HEK293 (cell line): Measurements from ENCODE around the gene SCN1A.
A peak's percentile ranks its signal among the peaks of the same experiment; 100 is the strongest.

ENCODE experiments used
- CTCF ChIA-PET: fragments of 350-600 bp; formaldehyde crosslinking; extraction: SDS; loops from one replicate; lab custom pipeline; 2021; ENCODE audit warnings: antibody characterized with exemption; lab: Yijun Ruan, JAX
- POLR2A ChIA-PET: fragments of 300-600 bp; formaldehyde crosslinking; extraction: SDS; loops from one replicate; lab custom pipeline; 2020; ENCODE audit warnings: antibody characterized with exemption, inconsistent platforms; lab: Yijun Ruan, JAX
- H3K27ac ChIP-seq: fragments of 200-500 bp; sonication (Bioruptor generic); 2 replicates; pipeline ENCODE4 v1.5.1; 2014; ENCODE audit warnings: low read depth, low read length, control low read depth, inconsistent platforms; ENCODE audit errors: extremely low read depth
- H3K36me3 ChIP-seq, 2 experiments: fragments of 200-500 bp in 1 of 2; sonication (Bioruptor generic) in 1 of 2; 1 replicate in 1 of 2; 2 replicates in 1 of 2; pipeline ENCODE4 v1.5.1; 2014 to 2017; ENCODE audit warnings: inconsistent platforms in 2 of 2, low read length in 2 of 2; ENCODE audit not compliant: control insufficient read depth in 2 of 2, insufficient read depth in 1 of 2
- H3K4me1 ChIP-seq: fragments of 200-500 bp; sonication (Bioruptor generic); 2 replicates; pipeline ENCODE4 v1.5.1; 2014; ENCODE audit warnings: mild to moderate bottlenecking, low read length, inconsistent platforms; ENCODE audit not compliant: control insufficient read depth, insufficient read depth
- H3K4me3 ChIP-seq: 2 replicates; pipeline ENCODE4 v1.5.1; 2011; ENCODE audit warnings: low read depth, mild to moderate bottlenecking, control low read depth, low read length, moderate library complexity
- H3K9me3 ChIP-seq: fragments of 200-500 bp; sonication (Bioruptor generic); 2 replicates; pipeline ENCODE4 v1.5.1; 2014; ENCODE audit warnings: low read depth, low read length, inconsistent platforms; ENCODE audit not compliant: control insufficient read depth, insufficient read depth
- HOXC10 ChIP-seq: sonication (generic); formaldehyde crosslinking; IDR thresholded peaks from 2 replicates; pipeline ENCODE4 v1.8.1; 2023; ENCODE audit warnings: mild to moderate bottlenecking, missing genetic modification reagents
- KLF8 ChIP-seq: fragments of 450-650 bp; formaldehyde crosslinking; IDR thresholded peaks from 2 replicates; pipeline ENCODE4 v1.5.1; 2016; ENCODE audit warnings: missing biosample characterization, missing genetic modification characterization
- OSR2 ChIP-seq: fragments of 450-650 bp; formaldehyde crosslinking; IDR thresholded peaks from 2 replicates; pipeline ENCODE4 v1.5.1; 2016; ENCODE audit warnings: missing biosample characterization, missing genetic modification characterization
- REST ChIP-seq: fragments of 450-650 bp; formaldehyde crosslinking; IDR thresholded peaks from 2 replicates; pipeline ENCODE4 v1.5.1; 2016; ENCODE audit warnings: missing biosample characterization, missing genetic modification characterization
- ZNF112 ChIP-seq: fragments of 450-650 bp; formaldehyde crosslinking; IDR thresholded peaks from 2 replicates; pipeline ENCODE4 v1.5.0; 2017; ENCODE audit warnings: missing biosample characterization, missing genetic modification characterization
- ZNF121 ChIP-seq: fragments of 450-650 bp; formaldehyde crosslinking; IDR thresholded peaks from 2 replicates; pipeline ENCODE4 v1.5.1; 2016; ENCODE audit warnings: missing biosample characterization, missing genetic modification characterization
- ZNF580 ChIP-seq: fragments of 450-650 bp; formaldehyde crosslinking; IDR thresholded peaks from 2 replicates; pipeline ENCODE4 v1.5.1; 2016; ENCODE audit warnings: missing biosample characterization, missing genetic modification characterization
- ZNF623 ChIP-seq: fragments of 450-650 bp; formaldehyde crosslinking; IDR thresholded peaks from 2 replicates; pipeline ENCODE4 v1.5.1; 2016; ENCODE audit warnings: missing biosample characterization, missing genetic modification characterization
- ZNF626 ChIP-seq: fragments of 450-650 bp; sonication (Bioruptor Pico); formaldehyde crosslinking; IDR thresholded peaks from 2 replicates; pipeline ENCODE4 v1.5.1; 2018; ENCODE audit warnings: missing biosample characterization, missing genetic modification characterization, inconsistent platforms
- ZNF670 ChIP-seq: fragments of 450-650 bp; formaldehyde crosslinking; IDR thresholded peaks from 2 replicates; pipeline ENCODE4 v1.5.1; 2016; ENCODE audit warnings: missing biosample characterization, missing genetic modification characterization, low read depth
- ZNF776 ChIP-seq: fragments of 450-650 bp; formaldehyde crosslinking; IDR thresholded peaks from 2 replicates; pipeline ENCODE4 v1.5.0; 2017; ENCODE audit warnings: missing biosample characterization, missing genetic modification characterization, borderline replicate concordance
- TF ChIP-seq, protein P1 (sequence below): fragments of 450-650 bp; formaldehyde crosslinking; IDR thresholded peaks from 2 replicates; pipeline ENCODE4 v1.5.1; 2016; ENCODE audit warnings: missing biosample characterization, missing genetic modification characterization

Gene SCN1A

DNA sequence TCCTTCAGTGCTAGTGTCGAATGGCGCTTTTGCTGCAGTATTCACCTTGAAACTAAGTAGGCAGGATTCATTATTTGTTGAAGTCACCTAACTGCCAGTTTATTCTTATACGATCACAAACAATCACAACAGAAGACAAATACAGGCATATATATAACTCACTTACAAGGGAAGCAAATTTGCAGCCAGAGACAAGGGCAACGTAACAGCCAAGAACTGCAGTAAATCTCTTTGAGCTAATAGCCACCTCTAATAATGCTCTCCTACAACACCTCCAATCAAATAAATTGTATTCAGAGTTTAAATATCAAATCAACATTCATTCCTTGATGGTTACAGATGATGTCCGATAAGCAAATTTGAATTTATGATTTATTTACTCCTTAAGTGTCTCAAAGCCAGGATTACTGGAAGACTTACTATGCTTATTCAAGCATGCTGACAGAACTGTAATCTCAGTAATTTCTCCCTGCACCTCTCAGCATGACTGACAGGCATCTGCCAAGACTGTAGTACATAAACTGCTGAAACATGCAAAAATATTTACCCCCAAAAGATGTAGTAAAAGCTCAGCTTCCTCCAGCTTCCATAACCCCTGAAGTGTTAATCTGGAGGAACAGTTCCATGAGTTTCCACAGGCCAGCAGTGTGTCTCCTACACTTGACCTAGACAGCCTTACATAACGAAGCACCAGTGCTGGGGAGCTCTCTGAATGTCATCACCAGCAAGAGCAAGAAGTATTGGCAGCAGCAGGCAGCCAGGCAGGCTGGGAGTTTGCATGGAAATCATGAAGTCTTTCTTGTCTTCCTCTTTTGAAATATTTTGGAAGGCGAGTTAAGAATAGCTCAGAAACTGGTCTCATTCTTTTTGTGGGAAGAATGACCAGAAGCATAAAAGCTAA, 20.9 kb upstream of the SCN1A start:
- CTCF ChIA-PET, result no interaction called here
- Histone ChIP-seq H3K4me1 (no peaks in the 10 kb centered on the region), H3K27ac (no peak overlapping the region), H3K9me3 (no peaks in the 10 kb centered on the region), H3K4me3 (no peak overlapping the region), H3K36me3 (no peaks in the 10 kb centered on the region)
- TF ChIP-seq OSR2 (tag by site-specific recombination), result no peak
- no peak for TF ChIP-seq ZNF112 (tag by site-specific recombination)
- no peak for TF ChIP-seq KLF8 (tag by site-specific recombination)
- no peak for TF ChIP-seq HOXC10 (CRISPR knock-in tag)
- no peak for TF ChIP-seq ZNF626
- TF ChIP-seq, protein P1, sequence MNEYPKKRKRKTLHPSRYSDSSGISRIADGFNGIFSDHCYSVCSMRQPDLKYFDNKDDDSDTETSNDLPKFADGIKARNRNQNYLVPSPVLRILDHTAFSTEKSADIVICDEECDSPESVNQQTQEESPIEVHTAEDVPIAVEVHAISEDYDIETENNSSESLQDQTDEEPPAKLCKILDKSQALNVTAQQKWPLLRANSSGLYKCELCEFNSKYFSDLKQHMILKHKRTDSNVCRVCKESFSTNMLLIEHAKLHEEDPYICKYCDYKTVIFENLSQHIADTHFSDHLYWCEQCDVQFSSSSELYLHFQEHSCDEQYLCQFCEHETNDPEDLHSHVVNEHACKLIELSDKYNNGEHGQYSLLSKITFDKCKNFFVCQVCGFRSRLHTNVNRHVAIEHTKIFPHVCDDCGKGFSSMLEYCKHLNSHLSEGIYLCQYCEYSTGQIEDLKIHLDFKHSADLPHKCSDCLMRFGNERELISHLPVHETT (tag by site-specific recombination), result no peak
- TF ChIP-seq ZNF580 (tag by site-specific recombination), result no peak
- no peak for TF ChIP-seq ZNF670 (tag by site-specific recombination)
- POLR2A ChIA-PET, result no interaction called here

DNA sequence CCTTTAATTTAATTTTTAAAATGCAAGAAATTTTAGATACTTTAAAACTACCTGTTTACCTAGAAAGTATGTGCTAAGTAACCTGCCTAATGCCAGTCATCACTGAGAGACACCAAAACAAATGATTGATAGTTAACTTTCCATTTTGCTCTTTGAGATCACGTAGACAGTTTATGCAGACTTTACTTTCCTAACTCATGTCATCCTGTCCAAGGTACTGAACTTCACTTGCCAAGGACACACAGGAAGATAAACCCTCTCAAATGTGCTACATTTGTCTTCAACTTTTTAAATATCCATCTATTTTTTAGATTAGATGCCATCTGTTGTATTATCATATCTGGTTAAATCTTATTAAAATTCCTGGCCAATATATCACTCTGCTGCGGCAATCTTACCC, 20.1 kb upstream of the SCN1A start:
- ChIA-PET CTCF (interaction anchor here (0.6 to 2.1 kb wide), 2 partner anchors 19 to 316 kb away, joined by 3 to 7 read pairs; no protein-coding TSS in a partner anchor), POLR2A (no interaction called here)
- peak; percentile 78 for TF ChIP-seq REST (tag by site-specific recombination)
- TF ChIP-seq ZNF121 (tag by site-specific recombination), result no peak
- Histone ChIP-seq H3K9me3 (no peaks in the 10 kb centered on the region), H3K4me1 (no peaks in the 10 kb centered on the region), H3K4me3 (no peak overlapping the region), H3K27ac (no peak overlapping the region), H3K36me3 (no peaks in the 10 kb centered on the region)

GRCh38 chr2:166144071-166144470, 16.3 kb upstream of the SCN1A start:
- POLR2A ChIA-PET, result no interaction called here
- no peak overlapping the region for H3K4me3 ChIP-seq
- H3K9me3 ChIP-seq, result no peaks in the 10 kb centered on the region
- no peak overlapping the region for H3K27ac ChIP-seq
- CTCF ChIA-PET, result interaction anchor here (0.6 to 0.7 kb wide), 2 partner anchors 16 to 905 kb away, joined by 3 read pairs; partner anchors contain the start of gene SCN2A
- TF ChIP-seq ZNF623 (tag by site-specific recombination) (no peak), ZNF776 (tag by site-specific recombination) (no peak)
- no peaks in the 10 kb centered on the region for H3K36me3 ChIP-seq
- no peaks in the 10 kb centered on the region for H3K4me1 ChIP-seq
